ENCODE measurements around the gene NDRG2.

- TF ChIP-seq POLR2AphosphoS5 (IDR thresholded peaks at IDR 0.05) = no peak
- TF ChIP-seq CTCF (IDR thresholded peaks at IDR 0.05) = no peak
These were observed 9.5 kb downstream of the NDRG2 start for GRCh38 chr14:21015312-21015711.
